ENCODE measurements around the gene AOX1.

GRCh38 chr2:200609028-200609614, 23.3 kb downstream of the AOX1 start:
- no peak for TF ChIP-seq CTCF (IDR thresholded peaks at IDR 0.05; ENCODE audit: control extremely low read depth in 1 of 3, insufficient read depth in 1 of 3, low read depth in 1 of 3, low read length in 3 of 3)
- TF ChIP-seq EP300 (IDR thresholded peaks at IDR 0.05; ENCODE audit: borderline replicate concordance in 1 of 2, low read depth in 2 of 2, low read length in 2 of 2): no peak
- no peak for TF ChIP-seq JUN (IDR thresholded peaks at IDR 0.05; ENCODE audit: low read depth, low read length)
- no peak for TF ChIP-seq TAF1 (IDR thresholded peaks at IDR 0.05; ENCODE audit: low read depth, low read length)
- TF ChIP-seq KDM5A (IDR thresholded peaks at IDR 0.05; ENCODE audit: low read length): no peak
- no peak for TF ChIP-seq POLR2A (IDR thresholded peaks at IDR 0.05; ENCODE audit: control extremely low read depth in 1 of 2, low read depth in 2 of 2, low read length in 2 of 2)
- no peak for TF ChIP-seq NRF1 (IDR thresholded peaks at IDR 0.05; ENCODE audit: low read depth, low read length)
- TF ChIP-seq CEBPB (IDR thresholded peaks at IDR 0.05; ENCODE audit: low read depth, low read length): no peak
- TF ChIP-seq SIN3A (conservative IDR thresholded peaks at IDR 0.05 in 1 of 2, IDR thresholded peaks at IDR 0.05 in 1 of 2; ENCODE audit: low read depth in 1 of 2, low read length in 2 of 2): no peak
- no peak for TF ChIP-seq SUZ12 (IDR thresholded peaks at IDR 0.05; ENCODE audit: low read length)
- TF ChIP-seq GABPA (IDR thresholded peaks at IDR 0.05; ENCODE audit: borderline replicate concordance, insufficient read depth, low read length): no peak
- no peak for TF ChIP-seq MAX (IDR thresholded peaks at IDR 0.05)
